CD14-positive monocyte (primary cell): Measurements from ENCODE around the gene SEC24C. TPM values are rescaled to one million over a fixed set of nuclear protein-coding genes. Genes with fewer than 3 reads are reported as not detected.
A peak's percentile ranks its signal among the peaks of the same experiment; 100 is the strongest.

Source experiments
- DNase-seq, 3 donors: peaks; one replicate each; pipeline ENCODE4 v3.0.0-alpha.2; 2011 to 2022
- H2AFZ ChIP-seq: 2 replicates; pipeline ENCODE4 v1.6.0; 2012; ENCODE audit warnings: mild to moderate bottlenecking, low read depth, low read length, inconsistent platforms; ENCODE audit not compliant: insufficient read depth, poor library complexity, severe bottlenecking
- H3K27ac ChIP-seq, 2 donors: 1 replicate in 1 of 2; 2 replicates in 1 of 2; pipeline ENCODE4 v1.5.1; 2012 to 2013; ENCODE audit warnings: low read length in 2 of 2, control low read depth in 1 of 2, inconsistent platforms in 1 of 2, low read depth in 1 of 2, mild to moderate bottlenecking in 1 of 2
- H3K27me3 ChIP-seq, 2 donors: one replicate each; pipeline versions ENCODE4 v1.6.0 to v1.6.1; 2011 to 2013; ENCODE audit warnings: low read length in 2 of 2; ENCODE audit not compliant: control insufficient read depth in 2 of 2, insufficient read depth in 2 of 2
- H3K36me3 ChIP-seq, 2 donors: replicated peaks in 1 of 2; 1 replicate in 1 of 2; 2 replicates in 1 of 2; pipeline versions ENCODE4 v1.5.1 to v1.6.1; 2012 to 2013; ENCODE audit warnings: low read length in 2 of 2, control low read depth in 1 of 2, inconsistent platforms in 1 of 2, mild to moderate bottlenecking in 1 of 2; ENCODE audit not compliant: insufficient read depth in 2 of 2, control insufficient read depth in 1 of 2
- H3K4me1 ChIP-seq, 2 donors: 1 replicate in 1 of 2; 2 replicates in 1 of 2; pipeline versions ENCODE4 v1.5.1 to v1.6.1; 2012 to 2013; ENCODE audit warnings: low read length in 2 of 2, control low read depth in 1 of 2, inconsistent platforms in 1 of 2, mild to moderate bottlenecking in 1 of 2, moderate library complexity in 1 of 2; ENCODE audit not compliant: insufficient read depth in 2 of 2, control insufficient read depth in 1 of 2
- H3K4me2 ChIP-seq: replicated peaks from 2 replicates; pipeline ENCODE3; 2012; ENCODE audit warnings: low read length, moderate library complexity, mild to moderate bottlenecking; ENCODE audit not compliant: poor library complexity, severe bottlenecking; ENCODE audit errors: extremely low read depth
- H3K4me3 ChIP-seq, 3 experiments: fragments of 200-600 bp in 1 of 3; sonication (generic) in 1 of 3; replicated peaks in 1 of 3; 1 replicate in 2 of 3; 2 replicates in 1 of 3; pipeline ENCODE4 v1.5.1; 2011 to 2013; ENCODE audit warnings: low read length in 3 of 3, mild to moderate bottlenecking in 3 of 3, control low read depth in 2 of 3, low read depth in 2 of 3, inconsistent platforms in 1 of 3, moderate library complexity in 1 of 3
- H3K79me2 ChIP-seq: 2 replicates; pipeline ENCODE4 v1.6.0; 2012; ENCODE audit warnings: mild to moderate bottlenecking, control low read depth, inconsistent platforms, low read length, moderate library complexity; ENCODE audit not compliant: insufficient read depth
- H3K9ac ChIP-seq: 2 replicates; pipeline ENCODE4 v1.6.0; 2017; ENCODE audit warnings: low read length, mild to moderate bottlenecking; ENCODE audit not compliant: insufficient read depth, poor library complexity, severe bottlenecking
- H3K9me3 ChIP-seq, 2 donors: replicated peaks in 1 of 2; 1 replicate in 1 of 2; 2 replicates in 1 of 2; pipeline versions ENCODE4 v1.5.1 to v1.6.1; 2012 to 2013; ENCODE audit warnings: low read length in 2 of 2, control low read depth in 1 of 2; ENCODE audit not compliant: control insufficient read depth in 1 of 2, insufficient read depth in 1 of 2
- H4K20me1 ChIP-seq: 2 replicates; pipeline ENCODE4 v1.6.0; 2012; ENCODE audit warnings: mild to moderate bottlenecking, low read length, control low read depth, moderate library complexity; ENCODE audit not compliant: insufficient read depth
- H3K27ac Mint-ChIP-seq, 7 donors: one replicate each; pipeline ENCODE4 v1.8.0; 2020; ENCODE audit warnings: mild to moderate bottlenecking in 7 of 7, mixed read lengths in 7 of 7, moderate library complexity in 6 of 7, inconsistent platforms in 2 of 7
- H3K27me3 Mint-ChIP-seq, 3 donors: one replicate each; pipeline ENCODE4 v1.8.0; 2021 to 2022; ENCODE audit warnings: low read depth in 3 of 3, mild to moderate bottlenecking in 3 of 3, mixed read lengths in 3 of 3, moderate library complexity in 3 of 3, inconsistent platforms in 1 of 3
- H3K36me3 Mint-ChIP-seq, 2 donors: one replicate each; pipeline ENCODE4 v1.8.0; 2020; ENCODE audit warnings: mixed read lengths in 2 of 2, inconsistent platforms in 1 of 2, mild to moderate bottlenecking in 1 of 2
- H3K4me1 Mint-ChIP-seq: one replicate; pipeline ENCODE4 v1.8.0; 2020; ENCODE audit warnings: mild to moderate bottlenecking, mixed read lengths
- H3K4me3 Mint-ChIP-seq, 2 donors: one replicate each; pipeline ENCODE4 v1.8.0; 2020; ENCODE audit warnings: mild to moderate bottlenecking in 2 of 2, mixed read lengths in 2 of 2, moderate library complexity in 1 of 2
- H3K9me3 Mint-ChIP-seq, 7 donors: one replicate each; pipeline ENCODE4 v1.8.0; 2020 to 2022; ENCODE audit warnings: mixed read lengths in 7 of 7, mild to moderate bottlenecking in 6 of 7, moderate library complexity in 6 of 7, inconsistent platforms in 2 of 7
- CTCF ChIP-seq: fragments of 200-600 bp; IDR thresholded peaks from one replicate; pipeline ENCODE4 v1.8.0; 2022; ENCODE audit warnings: antibody characterized with exemption, mild to moderate bottlenecking
- WGBS: methylation state at CpG from one replicate; pipeline ENCODE4 v1.1.5; 2013; ENCODE audit warnings: missing lambda C conversion rate; ENCODE audit not compliant: insufficient coverage; 5-methylcytosine and 5-hydroxymethylcytosine counted together
- intact Hi-C, 2 donors: fragments of 100-400 bp; cut with micrococcal nuclease; formaldehyde crosslinking; loops; one replicate each; pipeline versions ENCODE4 v1.15.0 to v1.15.1; 2023
- polyA plus RNA-seq, 3 donors: library from polyadenylated mRNA; depleted of rRNA in 1 of 3; unstranded in 2 of 3; stranded (reverse) in 1 of 3; fragments of 300-500 nt in 2 of 3; fragments of >200 nt in 1 of 3; fragmentation: Illumina TruSeq in 2 of 3; gene quantifications; 1 replicate in 2 of 3; 2 replicates in 1 of 3; pipeline ENCODE4 v1.2.3, GENCODE V29; 2012 to 2021

The SEC24C gene
- polyA plus RNA-seq, 3 donors: 25.7 to 65.8 (median 44.8) TPM

- no peak overlapping the region for H3K9ac ChIP-seq
- H3K4me3 ChIP-seq: no peak overlapping the region
- no peak overlapping the region for H2AFZ ChIP-seq
- H3K27me3 Mint-ChIP-seq: no peaks in the 10 kb centered on the region
- peaks cover 69% of the 10 kb centered on the region for H4K20me1 ChIP-seq
- H3K4me2 ChIP-seq: no peak overlapping the region
- no peaks in the 10 kb centered on the region for H3K4me1 ChIP-seq
- H3K79me2 ChIP-seq: peaks cover 45% of the 10 kb centered on the region
- no peaks in the 10 kb centered on the region for H3K27me3 ChIP-seq
- TF ChIP-seq CTCF: no peak
- H3K27ac ChIP-seq: no peak overlapping the region
- H3K36me3 Mint-ChIP-seq: peaks cover 75 to 91% of the 10 kb centered on the region in 2 donors
- peaks cover 61 to 97% of the 10 kb centered on the region in 2 donors for H3K36me3 ChIP-seq
- intact Hi-C loops: no loop called here
- 98% methylated on average over 8 of the region's 9 CpGs for WGBS
- H3K4me3 Mint-ChIP-seq: no peak overlapping the region
- DNase-seq: no peak
- no peaks in the 10 kb centered on the region for H3K9me3 Mint-ChIP-seq
- no peaks in the 10 kb centered on the region for H3K9me3 ChIP-seq
- H3K27ac Mint-ChIP-seq: peak overlapping the region in 1 of 7 donors; percentile 8
- H3K4me1 Mint-ChIP-seq: no peaks in the 10 kb centered on the region
Observed at GRCh38 chr10:73758704-73759511, 14.7 kb downstream of the SEC24C start.

GRCh38 chr10:73759512-73760115 lies 15.4 kb downstream of the SEC24C start:
- H3K9ac ChIP-seq: no peak overlapping the region
- H4K20me1 ChIP-seq: peaks cover 66% of the 10 kb centered on the region
- H3K4me1 Mint-ChIP-seq: no peaks in the 10 kb centered on the region
- no peak overlapping the region for H3K4me3 ChIP-seq
- H3K79me2 ChIP-seq: peaks cover 40% of the 10 kb centered on the region
- H3K9me3 Mint-ChIP-seq: no peaks in the 10 kb centered on the region
- H3K4me1 ChIP-seq: no peaks in the 10 kb centered on the region
- no peak overlapping the region for H2AFZ ChIP-seq
- H3K9me3 ChIP-seq: no peaks in the 10 kb centered on the region
- H3K4me2 ChIP-seq: no peak overlapping the region
- no peaks in the 10 kb centered on the region for H3K27me3 Mint-ChIP-seq
- H3K4me3 Mint-ChIP-seq: no peak overlapping the region
- H3K36me3 ChIP-seq: peaks cover 62 to 97% of the 10 kb centered on the region in 2 donors
- WGBS: 100% methylated on average over 3 of the region's 5 CpGs
- intact Hi-C loops: no loop called here
- no peaks in the 10 kb centered on the region for H3K27me3 ChIP-seq
- TF ChIP-seq CTCF: no peak
- DNase-seq: no peak
- H3K36me3 Mint-ChIP-seq: peaks cover 77 to 93% of the 10 kb centered on the region in 2 donors
- peak overlapping the region in 2 of 7 donors; percentile 20 to 44 for H3K27ac Mint-ChIP-seq
- H3K27ac ChIP-seq: no peak overlapping the region
